ENCODE data around the gene GSK3A.

DNA sequence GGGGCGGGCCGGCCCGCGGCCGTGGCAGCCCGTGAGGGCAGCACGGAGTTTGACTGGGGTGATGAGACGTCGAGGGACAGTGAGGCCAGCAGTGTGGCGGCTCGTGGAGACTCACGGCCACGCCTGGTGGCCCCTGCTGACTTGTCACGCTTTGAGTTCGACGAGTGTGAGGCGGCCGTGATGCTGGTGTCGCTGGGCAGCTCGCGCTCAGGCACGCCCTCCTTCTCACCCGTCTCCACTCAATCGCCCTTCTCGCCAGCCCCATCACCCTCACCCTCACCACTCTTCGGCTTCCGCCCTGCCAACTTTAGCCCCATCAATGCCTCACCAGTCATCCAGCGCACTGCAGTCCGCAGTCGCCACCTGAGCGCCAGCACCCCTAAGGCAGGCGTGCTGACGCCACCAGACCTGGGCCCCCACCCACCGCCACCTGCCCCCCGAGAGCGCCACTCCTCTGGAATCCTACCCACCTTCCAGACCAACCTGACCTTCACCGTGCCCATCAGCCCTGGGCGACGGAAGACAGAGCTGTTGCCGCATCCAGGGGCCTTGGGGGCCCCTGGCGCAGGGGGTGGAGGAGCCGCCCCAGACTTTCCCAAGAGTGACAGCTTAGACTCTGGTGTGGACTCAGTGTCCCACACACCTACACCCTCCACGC lies 31.1 kb upstream of the GSK3A start:
- TF ChIP-seq, protein P1, sequence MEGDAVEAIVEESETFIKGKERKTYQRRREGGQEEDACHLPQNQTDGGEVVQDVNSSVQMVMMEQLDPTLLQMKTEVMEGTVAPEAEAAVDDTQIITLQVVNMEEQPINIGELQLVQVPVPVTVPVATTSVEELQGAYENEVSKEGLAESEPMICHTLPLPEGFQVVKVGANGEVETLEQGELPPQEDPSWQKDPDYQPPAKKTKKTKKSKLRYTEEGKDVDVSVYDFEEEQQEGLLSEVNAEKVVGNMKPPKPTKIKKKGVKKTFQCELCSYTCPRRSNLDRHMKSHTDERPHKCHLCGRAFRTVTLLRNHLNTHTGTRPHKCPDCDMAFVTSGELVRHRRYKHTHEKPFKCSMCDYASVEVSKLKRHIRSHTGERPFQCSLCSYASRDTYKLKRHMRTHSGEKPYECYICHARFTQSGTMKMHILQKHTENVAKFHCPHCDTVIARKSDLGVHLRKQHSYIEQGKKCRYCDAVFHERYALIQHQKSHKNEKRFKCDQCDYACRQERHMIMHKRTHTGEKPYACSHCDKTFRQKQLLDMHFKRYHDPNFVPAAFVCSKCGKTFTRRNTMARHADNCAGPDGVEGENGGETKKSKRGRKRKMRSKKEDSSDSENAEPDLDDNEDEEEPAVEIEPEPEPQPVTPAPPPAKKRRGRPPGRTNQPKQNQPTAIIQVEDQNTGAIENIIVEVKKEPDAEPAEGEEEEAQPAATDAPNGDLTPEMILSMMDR (conservative IDR thresholded peaks at IDR 0.05), result no peak
- no peak for TF ChIP-seq EZH2 (IDR thresholded peaks at IDR 0.05; ENCODE audit: low read depth)
